ENCODE data around the gene HOXD9.

HOXD9 gene

GRCh38 chr2:176160251-176160985, 37.9 kb downstream of the HOXD9 start:
- TF ChIP-seq CTCF (conservative IDR thresholded peaks at IDR 0.05; ENCODE audit: low read length) = no peak
- no peak for TF ChIP-seq EZH2phosphoT487 (IDR thresholded peaks at IDR 0.05; ENCODE audit: borderline replicate concordance)
- Histone ChIP-seq H4K20me1 (ENCODE audit: insufficient read depth, low read length, poor library complexity, severe bottlenecking) (no peaks in the 10 kb centered on the region), H3K9me3 (ENCODE audit: insufficient read depth, low read depth, low read length) (no peaks in the 10 kb centered on the region), H3K9me2 (replicated peaks; ENCODE audit: low read depth, low read length) (no peaks in the 10 kb centered on the region), H3K79me2 (ENCODE audit: insufficient read depth, low read length) (no peaks in the 10 kb centered on the region), H3K9ac (ENCODE audit: low read depth, low read length, poor library complexity, severe bottlenecking) (no peak overlapping the region), H3K4me2 (ENCODE audit: low read depth, low read length, poor library complexity, severe bottlenecking) (no peak overlapping the region), H3K4me1 (ENCODE audit: insufficient read depth, low read length, poor library complexity, severe bottlenecking) (no peaks in the 10 kb centered on the region), H3K4me3 (ENCODE audit: low read length, poor library complexity, severe bottlenecking) (no peak overlapping the region), H3F3A (ENCODE audit: low read depth) (no peaks in the 10 kb centered on the region), H3K36me3 (ENCODE audit: insufficient read depth, low read length) (no peaks in the 10 kb centered on the region), H3K27me3 (ENCODE audit: insufficient read depth, low read length, poor library complexity, severe bottlenecking) (no peaks in the 10 kb centered on the region), H2AFZ (ENCODE audit: low read length) (no peak overlapping the region)

- Histone ChIP-seq H3F3A (ENCODE audit: low read depth) (no peaks in the 10 kb centered on the region), H2AFZ (ENCODE audit: low read length) (no peak overlapping the region), H3K9me3 (ENCODE audit: insufficient read depth, low read depth, low read length) (no peaks in the 10 kb centered on the region), H3K79me2 (ENCODE audit: insufficient read depth, low read length) (no peaks in the 10 kb centered on the region), H3K9me2 (replicated peaks; ENCODE audit: low read depth, low read length) (no peaks in the 10 kb centered on the region), H4K20me1 (ENCODE audit: insufficient read depth, low read length, poor library complexity, severe bottlenecking) (no peaks in the 10 kb centered on the region), H3K4me1 (ENCODE audit: insufficient read depth, low read length, poor library complexity, severe bottlenecking) (no peaks in the 10 kb centered on the region), H3K4me2 (ENCODE audit: low read depth, low read length, poor library complexity, severe bottlenecking) (no peak overlapping the region), H3K27me3 (ENCODE audit: insufficient read depth, low read length, poor library complexity, severe bottlenecking) (no peaks in the 10 kb centered on the region), H3K4me3 (ENCODE audit: low read length, poor library complexity, severe bottlenecking) (no peak overlapping the region), H3K9ac (ENCODE audit: low read depth, low read length, poor library complexity, severe bottlenecking) (no peak overlapping the region), H3K36me3 (ENCODE audit: insufficient read depth, low read length) (no peaks in the 10 kb centered on the region)
- TF ChIP-seq CTCF (conservative IDR thresholded peaks at IDR 0.05; ENCODE audit: low read length) (no peak), EZH2phosphoT487 (IDR thresholded peaks at IDR 0.05; ENCODE audit: borderline replicate concordance) (no peak)
Measured at GRCh38 chr2:176160986-176161824, 38.7 kb downstream of the HOXD9 start.

- no peak overlapping the region for H3K4me3 ChIP-seq (ENCODE audit: low read length, poor library complexity, severe bottlenecking)
- H2AFZ ChIP-seq (ENCODE audit: low read length) = no peak overlapping the region
- no peaks in the 10 kb centered on the region for H3K9me2 ChIP-seq (replicated peaks; ENCODE audit: low read depth, low read length)
- no peaks in the 10 kb centered on the region for H3F3A ChIP-seq (ENCODE audit: low read depth)
- no peaks in the 10 kb centered on the region for H4K20me1 ChIP-seq (ENCODE audit: insufficient read depth, low read length, poor library complexity, severe bottlenecking)
- H3K36me3 ChIP-seq (ENCODE audit: insufficient read depth, low read length) = no peaks in the 10 kb centered on the region
- no peaks in the 10 kb centered on the region for H3K27me3 ChIP-seq (ENCODE audit: insufficient read depth, low read length, poor library complexity, severe bottlenecking)
- no peak overlapping the region for H3K4me2 ChIP-seq (ENCODE audit: low read depth, low read length, poor library complexity, severe bottlenecking)
- H3K9ac ChIP-seq (ENCODE audit: low read depth, low read length, poor library complexity, severe bottlenecking) = no peak overlapping the region
- no peaks in the 10 kb centered on the region for H3K79me2 ChIP-seq (ENCODE audit: insufficient read depth, low read length)
- H3K4me1 ChIP-seq (ENCODE audit: insufficient read depth, low read length, poor library complexity, severe bottlenecking) = no peaks in the 10 kb centered on the region
- H3K9me3 ChIP-seq (ENCODE audit: insufficient read depth, low read depth, low read length) = no peaks in the 10 kb centered on the region
- TF ChIP-seq EZH2phosphoT487 (IDR thresholded peaks at IDR 0.05; ENCODE audit: borderline replicate concordance) = no peak
- TF ChIP-seq CTCF (conservative IDR thresholded peaks at IDR 0.05; ENCODE audit: low read length) = no peak
Measured at GRCh38 chr2:176161825-176162626, 39.5 kb downstream of the HOXD9 start.

Measured in Loucy (cell line).